Neuronal stem cell (in vitro differentiated cells): ENCODE results near the gene HDAC9.
A peak's percentile ranks its signal among the peaks of the same experiment; 100 is the strongest.

Experiments used
- DNase-seq: peaks from one replicate; pipeline ENCODE4 v3.0.0-alpha.2; 2013; ENCODE audit warnings: low spot score
- H2AFZ ChIP-seq: one replicate; pipeline ENCODE4 v1.6.1; 2013; ENCODE audit warnings: mild to moderate bottlenecking, low read length, inconsistent platforms
- H2AK5ac ChIP-seq: 2 replicates; pipeline ENCODE4 v1.6.1; 2013; ENCODE audit warnings: low read depth, mild to moderate bottlenecking, inconsistent platforms, low read length, moderate library complexity, mixed read lengths
- H2BK120ac ChIP-seq: 2 replicates; pipeline ENCODE4 v1.6.1; 2013; ENCODE audit warnings: low read depth, mild to moderate bottlenecking, inconsistent platforms, low read length, moderate library complexity, mixed read lengths
- H2BK12ac ChIP-seq: one replicate; pipeline ENCODE4 v1.6.1; 2013; ENCODE audit warnings: low read length, inconsistent platforms
- H2BK15ac ChIP-seq: 2 replicates; pipeline ENCODE4 v1.6.1; 2013; ENCODE audit warnings: mild to moderate bottlenecking, low read length, inconsistent platforms, mixed read lengths
- H2BK5ac ChIP-seq: one replicate; pipeline ENCODE4 v1.6.1; 2013; ENCODE audit warnings: inconsistent platforms, mild to moderate bottlenecking, low read length, moderate library complexity
- H3K14ac ChIP-seq: one replicate; pipeline ENCODE4 v1.6.1; 2013; ENCODE audit warnings: low read length, inconsistent platforms
- H3K18ac ChIP-seq: 2 replicates; pipeline ENCODE4 v1.6.1; 2013; ENCODE audit warnings: low read length, inconsistent platforms
- H3K23ac ChIP-seq: 2 replicates; pipeline ENCODE4 v1.6.1; 2013; ENCODE audit warnings: low read depth, mild to moderate bottlenecking, mixed read lengths, low read length, inconsistent platforms; ENCODE audit not compliant: poor library complexity
- H3K27ac ChIP-seq: replicated peaks from 3 replicates; pipeline ENCODE4 v1.5.1; 2013; ENCODE audit warnings: low read length, inconsistent platforms
- H3K27me3 ChIP-seq, 3 experiments: 2 replicates each; pipeline ENCODE4 v1.6.1; 2013; ENCODE audit warnings: low read length in 3 of 3, mild to moderate bottlenecking in 2 of 3, inconsistent platforms in 1 of 3, low read depth in 1 of 3, mixed read lengths in 1 of 3, moderate library complexity in 1 of 3; ENCODE audit not compliant: control insufficient read depth in 3 of 3, insufficient read depth in 3 of 3
- H3K36me3 ChIP-seq, 2 donors: replicated peaks in 1 of 2; 2 replicates each; pipeline ENCODE4 v1.6.1; 2013; ENCODE audit warnings: low read length in 2 of 2; ENCODE audit not compliant: control insufficient read depth in 2 of 2, insufficient read depth in 2 of 2
- H3K4ac ChIP-seq: 2 replicates; pipeline ENCODE4 v1.6.1; 2013; ENCODE audit warnings: inconsistent platforms, mild to moderate bottlenecking, low read length, moderate library complexity
- H3K4me1 ChIP-seq, 2 donors: 1 replicate in 1 of 2; 2 replicates in 1 of 2; pipeline ENCODE4 v1.6.1; 2013; ENCODE audit warnings: low read length in 2 of 2, low read depth in 1 of 2; ENCODE audit not compliant: control insufficient read depth in 2 of 2, insufficient read depth in 1 of 2
- H3K4me2 ChIP-seq: one replicate; pipeline ENCODE4 v1.6.1; 2013; ENCODE audit warnings: mild to moderate bottlenecking, low read length, inconsistent platforms; ENCODE audit not compliant: insufficient read depth, poor library complexity, severe bottlenecking
- H3K4me3 ChIP-seq, 2 donors: 2 replicates each; pipeline ENCODE4 v1.5.1; 2013; ENCODE audit warnings: low read length in 2 of 2, mild to moderate bottlenecking in 2 of 2, inconsistent platforms in 1 of 2, moderate library complexity in 1 of 2
- H3K79me1 ChIP-seq: one replicate; pipeline ENCODE4 v1.6.1; 2013; ENCODE audit warnings: low read depth, mild to moderate bottlenecking, inconsistent platforms, low read length, moderate library complexity
- H3K9ac ChIP-seq: one replicate; pipeline ENCODE4 v1.6.1; 2013; ENCODE audit warnings: mild to moderate bottlenecking, low read depth, low read length, inconsistent platforms; ENCODE audit not compliant: poor library complexity
- H3K9me3 ChIP-seq, 2 donors: replicated peaks in 1 of 2; 2 replicates each; pipeline versions ENCODE3 to v1.6.1; 2013; ENCODE audit warnings: low read length in 2 of 2, mild to moderate bottlenecking in 2 of 2, inconsistent platforms in 1 of 2, low read depth in 1 of 2, mixed read lengths in 1 of 2, moderate library complexity in 1 of 2; ENCODE audit not compliant: control insufficient read depth in 2 of 2, insufficient read depth in 1 of 2
- H4K8ac ChIP-seq: one replicate; pipeline ENCODE4 v1.6.1; 2013; ENCODE audit warnings: low read depth, mild to moderate bottlenecking, inconsistent platforms, low read length, moderate library complexity
- H4K91ac ChIP-seq: one replicate; pipeline ENCODE4 v1.6.1; 2013; ENCODE audit warnings: low read length, low read depth, mild to moderate bottlenecking, inconsistent platforms; ENCODE audit not compliant: poor library complexity
- WGBS, 2 donors: extraction: QIAGEN DNeasy Blood & Tissue Kit; methylation state at CpG; one replicate each; pipeline ENCODE4 v1.1.7; 2013; ENCODE audit warnings: missing lambda C conversion rate in 2 of 2, mixed read lengths in 1 of 2; ENCODE audit not compliant: insufficient read length in 2 of 2, insufficient replicate concordance in 1 of 2; ENCODE audit errors: extremely low coverage in 2 of 2; 5-methylcytosine and 5-hydroxymethylcytosine counted together

The HDAC9 gene

GRCh38 chr7:18471476-18472160 lies 23.9 kb upstream of the HDAC9 start:
- Histone ChIP-seq H2AFZ (no peak overlapping the region), H3K9ac (no peak overlapping the region), H3K27ac (no peak overlapping the region), H3K79me1 (no peaks in the 10 kb centered on the region), H3K36me3 (no peaks in the 10 kb centered on the region), H3K14ac (no peak overlapping the region), H4K8ac (no peak overlapping the region), H2BK12ac (no peak overlapping the region), H4K91ac (no peak overlapping the region), H3K4ac (no peak overlapping the region), H3K18ac (no peak overlapping the region), H2BK120ac (no peak overlapping the region), H3K4me3 (no peak overlapping the region), H3K23ac (no peak overlapping the region), H3K4me2 (no peak overlapping the region), H3K4me1 (no peaks in the 10 kb centered on the region), H2BK15ac (no peak overlapping the region), H2BK5ac (no peak overlapping the region), H3K9me3 (no peaks in the 10 kb centered on the region), H2AK5ac (no peak overlapping the region), H3K27me3 (no peaks in the 10 kb centered on the region)
- no peak for DNase-seq

- no CpG with 5 or more reads among the region's 2 CpGs for WGBS, 2 donors
- Histone ChIP-seq H3K79me1 (no peaks in the 10 kb centered on the region), H4K8ac (no peak overlapping the region), H3K18ac (no peak overlapping the region), H2AFZ (peak overlapping the region; percentile 11), H3K23ac (no peak overlapping the region), H4K91ac (no peak overlapping the region), H3K9ac (no peak overlapping the region), H3K4me2 (no peak overlapping the region), H3K4me1 (no peaks in the 10 kb centered on the region), H2BK15ac (no peak overlapping the region), H3K4ac (no peak overlapping the region), H3K36me3 (no peaks in the 10 kb centered on the region), H3K27me3 (no peaks in the 10 kb centered on the region), H3K27ac (no peak overlapping the region), H2BK12ac (no peak overlapping the region), H2BK120ac (no peak overlapping the region), H2AK5ac (no peak overlapping the region), H2BK5ac (no peak overlapping the region), H3K9me3 (no peaks in the 10 kb centered on the region), H3K4me3 (no peak overlapping the region), H3K14ac (no peak overlapping the region)
- no peak for DNase-seq
These were observed 23.4 kb upstream of the HDAC9 start for GRCh38 chr7:18472161-18472483.

- Histone ChIP-seq H3K9ac (no peak overlapping the region), H3K4me1 (no peaks in the 10 kb centered on the region), H2BK5ac (no peak overlapping the region), H3K14ac (no peak overlapping the region), H3K4ac (no peak overlapping the region), H3K27ac (no peak overlapping the region), H2BK12ac (no peak overlapping the region), H2BK15ac (no peak overlapping the region), H3K27me3 (no peaks in the 10 kb centered on the region), H3K9me3 (no peaks in the 10 kb centered on the region), H2AFZ (no peak overlapping the region), H3K79me1 (no peaks in the 10 kb centered on the region), H2BK120ac (no peak overlapping the region), H3K36me3 (no peaks in the 10 kb centered on the region), H2AK5ac (no peak overlapping the region), H3K18ac (no peak overlapping the region), H3K4me2 (no peak overlapping the region), H3K4me3 (no peak overlapping the region), H4K8ac (no peak overlapping the region), H3K23ac (no peak overlapping the region), H4K91ac (no peak overlapping the region)
- WGBS, 2 donors: no CpG with 5 or more reads among the region's 2 CpGs
- no peak for DNase-seq
These were observed 22.4 kb upstream of the HDAC9 start for GRCh38 chr7:18473119-18473518.

- no peak overlapping the region for H2BK15ac ChIP-seq
- H2BK120ac ChIP-seq: no peak overlapping the region
- H3K4me1 ChIP-seq: no peaks in the 10 kb centered on the region
- no peak overlapping the region for H4K8ac ChIP-seq
- H3K4me2 ChIP-seq: no peak overlapping the region
- H3K27ac ChIP-seq: no peak overlapping the region
- no peak overlapping the region for H3K4ac ChIP-seq
- no peaks in the 10 kb centered on the region for H3K27me3 ChIP-seq
- H3K79me1 ChIP-seq: no peaks in the 10 kb centered on the region
- peak overlapping the region; percentile 42 for H2AFZ ChIP-seq
- no peaks in the 10 kb centered on the region for H3K9me3 ChIP-seq
- H2BK12ac ChIP-seq: no peak overlapping the region
- H3K9ac ChIP-seq: no peak overlapping the region
- H2AK5ac ChIP-seq: no peak overlapping the region
- no peak for DNase-seq
- H3K36me3 ChIP-seq: no peaks in the 10 kb centered on the region
- H3K4me3 ChIP-seq: no peak overlapping the region
- no peak overlapping the region for H3K23ac ChIP-seq
- no peak overlapping the region for H4K91ac ChIP-seq
- WGBS, 2 donors: no CpG with 5 or more reads among the region's 1 CpG
- H3K14ac ChIP-seq: no peak overlapping the region
- H2BK5ac ChIP-seq: no peak overlapping the region
- H3K18ac ChIP-seq: no peak overlapping the region
These were observed 20.6 kb upstream of the HDAC9 start for GRCh38 chr7:18474944-18475343.
